Stimulated activated CD4-positive, alpha-beta T cell treated with anti-CD3 and anti-CD28 coated beads, Interleukin-4, amount 100 ng/mL, for 48 hours (primary cell): ENCODE results near the gene CCDC83.
"Not testable (repeated sequence)": the region's sequence is repeated elsewhere in the genome, so short reads cannot be mapped to it uniquely, and the experiment has no call there.

ENCODE experiments used
- DNase-seq, 2 donors: peaks; one replicate each; pipeline ENCODE4 v3.0.0-alpha.2; 2020; ENCODE audit warnings: low read depth in 2 of 2

Gene CCDC83

GRCh38 chr11:85886089-85887056 is 31.2 kb downstream of the CCDC83 start:
- DNase-seq: no peak

GRCh38 chr11:85889108-85889507 is 33.9 kb downstream of the CCDC83 start:
- DNase-seq: no peak

- DNase-seq: no peak
Measured at GRCh38 chr11:85889676-85890579, 34.7 kb downstream of the CCDC83 start.

DNA sequence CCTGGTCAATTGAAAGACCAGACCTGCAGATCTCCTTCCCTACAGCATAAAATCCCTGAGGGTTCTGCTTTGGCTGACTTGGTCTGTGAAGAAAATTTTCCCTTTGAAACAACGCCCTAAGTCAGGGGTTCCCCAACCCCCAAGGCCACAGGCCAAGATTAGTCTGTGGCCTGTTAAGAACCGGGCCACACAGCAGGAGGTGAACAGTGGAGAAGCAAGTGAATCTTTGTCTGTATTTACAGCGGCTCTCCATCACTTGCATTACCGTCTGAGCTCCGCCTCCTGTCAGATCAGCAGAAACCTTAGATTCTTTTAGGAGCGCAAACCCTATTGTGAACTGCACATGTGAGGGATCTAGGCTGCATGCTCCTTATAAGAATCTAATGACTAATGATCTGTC is 38.2 kb downstream of the CCDC83 start:
- no peak for DNase-seq

DNA sequence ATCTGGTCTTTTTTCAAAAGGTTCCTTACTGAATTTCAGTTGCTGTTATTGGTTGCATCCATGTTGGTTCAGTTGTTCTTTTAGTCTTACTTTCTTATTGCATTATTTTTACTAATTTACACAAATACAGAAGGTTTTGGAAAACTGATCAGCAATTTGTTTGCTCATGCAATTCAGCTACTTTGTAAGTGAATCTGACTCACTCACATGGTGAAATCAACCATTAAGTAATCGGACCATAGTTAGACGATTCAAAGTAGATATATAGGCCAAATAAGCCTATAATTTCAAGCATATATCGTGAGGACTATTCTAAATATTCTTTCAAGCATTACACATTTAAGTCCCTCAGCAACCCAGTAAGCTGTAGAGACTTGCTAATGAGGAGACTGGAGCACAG is 41.7 kb downstream of the CCDC83 start:
- no peak for DNase-seq

DNA sequence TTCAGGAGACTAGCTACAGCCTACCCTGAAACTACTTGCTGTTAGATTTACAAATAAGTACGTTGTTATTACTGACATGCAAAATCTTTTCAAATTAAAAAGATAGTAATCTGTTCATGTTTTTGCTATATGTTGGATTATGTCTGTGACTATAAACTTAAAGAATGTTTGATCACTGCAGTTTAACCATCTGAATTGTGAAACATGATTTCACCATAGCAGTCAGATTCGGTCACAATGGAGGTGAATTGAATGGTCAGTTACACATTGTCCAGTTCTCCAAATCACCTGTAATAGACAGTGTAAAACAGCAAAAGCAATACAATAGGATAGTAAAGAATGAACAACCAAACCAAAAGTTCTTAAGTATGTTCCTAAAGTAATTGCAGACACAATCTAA is 43.3 kb downstream of the CCDC83 start:
- DNase-seq: no peak

DNA sequence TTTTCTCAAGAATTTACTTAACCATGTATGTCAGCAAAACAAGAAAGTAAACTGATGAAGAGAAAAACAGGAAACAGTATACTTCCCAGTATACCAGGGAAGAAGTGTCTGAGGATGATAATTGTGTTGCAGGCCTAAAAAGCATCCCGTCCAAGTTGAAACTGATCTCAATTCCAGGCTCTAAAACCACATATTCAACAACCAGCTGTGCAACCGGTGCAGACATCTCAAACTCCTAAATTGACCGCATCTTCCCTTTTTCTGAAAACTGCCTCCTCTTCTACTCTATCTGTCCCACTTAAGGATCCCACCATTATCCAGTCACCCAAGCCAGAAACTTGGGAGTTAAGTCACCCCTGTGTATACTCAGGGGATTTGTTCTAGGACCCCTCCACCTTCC is 47.2 kb downstream of the CCDC83 start:
- DNase-seq: no peak

DNA sequence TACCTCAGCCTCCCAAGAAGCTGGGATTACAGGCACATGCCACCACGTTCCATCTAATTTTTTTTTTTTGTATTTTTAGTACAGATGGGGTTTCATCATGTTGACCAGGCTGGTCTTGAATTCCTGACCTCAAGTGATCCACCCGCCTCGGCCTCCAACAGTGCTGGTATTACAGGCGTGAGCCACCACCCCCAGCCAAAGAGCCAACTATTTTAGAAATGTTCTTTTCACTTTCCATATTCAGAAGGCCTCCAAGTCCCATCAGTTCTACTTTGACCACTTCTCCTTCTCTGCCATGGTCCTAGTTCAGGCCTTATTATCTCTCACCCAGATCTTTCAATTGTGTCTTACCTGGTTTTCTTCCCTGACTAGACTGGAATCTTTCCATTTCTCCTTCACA is 48.2 kb downstream of the CCDC83 start:
- no peak for DNase-seq

GRCh38 chr11:85903811-85904210 is 48.6 kb downstream of the CCDC83 start:
- no peak for DNase-seq

DNA sequence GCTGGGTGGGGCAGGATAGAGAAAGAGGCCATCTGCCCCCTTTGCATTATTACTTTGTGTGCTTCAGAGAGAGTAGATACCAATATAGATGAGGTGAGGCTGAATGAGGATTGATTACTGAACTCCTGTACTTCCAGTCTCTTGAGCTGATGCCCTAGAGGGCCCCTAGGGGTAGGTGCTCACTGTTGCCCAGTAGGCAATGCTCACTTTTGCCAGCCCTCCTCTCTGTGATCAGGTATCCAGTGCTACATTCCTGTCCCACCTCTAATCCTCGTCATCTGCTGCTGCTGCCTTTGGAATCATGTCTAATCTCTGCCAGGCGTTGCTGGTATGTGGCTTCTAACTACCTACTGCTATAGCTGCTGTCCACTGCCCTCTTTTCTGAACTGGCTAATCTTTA is 57.2 kb downstream of the CCDC83 start:
- DNase-seq: no peak

DNA sequence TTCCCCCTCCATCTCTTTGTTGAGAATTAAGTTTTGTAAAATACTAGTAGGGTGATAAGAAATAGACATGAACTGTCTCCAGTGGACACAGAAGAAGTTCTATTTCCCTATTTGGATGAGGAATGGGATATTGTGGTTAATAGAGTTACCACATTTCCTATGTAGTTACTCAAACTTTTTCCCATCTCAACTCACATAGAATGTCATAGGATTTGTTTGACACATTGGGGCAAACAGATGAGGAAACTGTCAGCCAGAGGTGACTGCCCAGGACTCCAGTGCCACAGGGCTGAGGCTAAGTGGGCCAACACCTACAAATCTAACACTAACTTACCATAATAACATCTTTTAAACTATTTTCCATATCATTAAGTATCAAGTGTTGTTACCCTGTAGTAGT is 58.3 kb downstream of the CCDC83 start:
- no peak for DNase-seq

DNA sequence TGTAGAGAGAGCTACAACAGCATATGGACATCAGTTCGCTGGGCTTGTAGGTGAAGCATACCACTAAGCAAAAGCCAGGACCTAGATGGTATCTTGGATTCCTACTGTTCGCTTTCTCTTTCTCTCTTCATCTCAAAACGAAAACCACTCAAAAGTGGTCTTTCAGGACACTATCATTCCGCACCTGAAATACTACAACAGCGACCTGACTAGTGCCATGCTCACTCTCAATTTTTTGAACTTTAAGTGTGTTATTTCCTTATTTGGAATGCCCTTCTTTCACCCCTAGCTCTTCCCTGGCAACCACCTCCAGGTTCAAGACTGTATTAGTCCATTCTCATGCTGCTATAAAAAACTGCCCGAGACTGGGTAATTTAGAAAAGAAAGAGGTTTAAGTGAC is 59.2 kb downstream of the CCDC83 start:
- no peak for DNase-seq

GRCh38 chr11:85918910-85919794 is 64.0 kb downstream of the CCDC83 start:
- no peak for DNase-seq

- DNase-seq: no peak
Measured at GRCh38 chr11:85922367-85922766, 67.2 kb downstream of the CCDC83 start.

GRCh38 chr11:85923455-85923854 is 68.3 kb downstream of the CCDC83 start:
- no peak for DNase-seq

DNA sequence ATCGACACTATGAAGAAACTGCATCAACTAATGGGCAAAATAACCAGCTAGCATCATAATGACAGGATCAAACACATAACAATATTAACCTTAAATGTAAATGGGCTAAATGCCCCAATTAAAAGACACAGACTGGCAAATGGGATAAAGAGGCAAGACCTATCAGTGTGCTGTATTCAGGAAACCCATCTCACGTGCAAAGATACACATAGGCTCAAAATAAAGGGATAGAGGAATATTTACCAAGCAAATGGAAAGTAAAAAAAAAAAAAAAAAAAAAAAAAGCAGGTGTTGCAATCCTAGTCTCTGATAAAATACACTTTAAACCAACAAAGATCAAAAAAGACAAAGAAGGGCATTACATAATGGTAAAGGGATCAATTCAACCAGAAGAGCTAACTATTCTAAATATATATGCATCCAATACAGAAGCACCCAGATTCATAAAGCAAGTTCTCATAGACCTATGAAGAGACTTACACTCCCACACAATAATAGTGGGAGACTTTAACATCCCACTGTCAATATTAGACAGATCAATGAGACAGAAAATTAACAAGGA is 71.6 kb downstream of the CCDC83 start:
- DNase-seq: not testable (repeated sequence)

GRCh38 chr11:85930879-85931366 is 75.7 kb downstream of the CCDC83 start:
- DNase-seq: no peak

GRCh38 chr11:85934596-85935169 is 79.5 kb downstream of the CCDC83 start:
- no peak for DNase-seq

DNA sequence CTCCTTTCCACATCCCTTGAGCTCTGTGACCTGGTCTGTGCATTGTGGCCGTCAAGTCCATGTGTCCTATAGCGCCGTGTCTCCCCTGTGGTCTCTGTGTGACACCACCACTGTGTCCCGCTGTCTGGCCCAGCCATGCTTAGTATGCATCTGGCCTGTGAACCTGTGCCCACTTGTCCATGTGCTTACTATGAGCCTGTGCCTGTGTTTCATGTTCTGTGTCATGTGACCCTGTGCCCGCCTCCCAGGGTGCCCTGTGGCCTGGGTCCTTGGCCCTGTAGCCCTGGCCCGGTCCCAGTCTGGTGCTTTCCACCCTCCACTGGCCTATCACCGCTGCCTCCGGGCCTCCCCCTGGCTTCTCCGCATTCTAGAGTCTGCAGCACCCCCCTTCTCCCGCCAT is 80.6 kb downstream of the CCDC83 start:
- DNase-seq: no peak

- DNase-seq: no peak
Measured at GRCh38 chr11:85937835-85938234, 82.7 kb downstream of the CCDC83 start.
